Kidney tubule cell (primary cell): ENCODE data around the gene ANKRD11.
"Not testable (repeated sequence)": the region's sequence is repeated elsewhere in the genome, so short reads cannot be mapped to it uniquely, and the experiment has no call there.

ENCODE experiments used
- DNase-seq: peaks from one replicate; pipeline ENCODE4 v3.0.0-alpha.2; 2018; ENCODE audit warnings: low spot score

The ANKRD11 gene

GRCh38 chr16:89264800-89265550, 225.4 kb downstream of the ANKRD11 start:
- DNase-seq, result no peak

GRCh38 chr16:89261691-89262563, 228.4 kb downstream of the ANKRD11 start:
- DNase-seq, result peak; percentile 35

GRCh38 chr16:89259901-89260300, 230.5 kb downstream of the ANKRD11 start:
- DNase-seq, result not testable (repeated sequence)

- no peak for DNase-seq
Observed at GRCh38 chr16:89257757-89258465, 232.4 kb downstream of the ANKRD11 start.

GRCh38 chr16:89257281-89257731, 233.1 kb downstream of the ANKRD11 start:
- no peak for DNase-seq

- DNase-seq, result peak; percentile 77
Observed at GRCh38 chr16:89256651-89257254, 233.6 kb downstream of the ANKRD11 start.

- DNase-seq, result no peak
Observed at GRCh38 chr16:89253548-89254287, 236.6 kb downstream of the ANKRD11 start.

GRCh38 chr16:89248196-89248982, 242.0 kb downstream of the ANKRD11 start:
- no peak for DNase-seq

- DNase-seq, result not testable (repeated sequence)
Observed at GRCh38 chr16:89247734-89248075, 242.7 kb downstream of the ANKRD11 start.

- peak; percentile 83 for DNase-seq
Observed at GRCh38 chr16:89246903-89247733, 243.2 kb downstream of the ANKRD11 start.

- DNase-seq, result no peak
Observed at GRCh38 chr16:89246383-89246902, 243.9 kb downstream of the ANKRD11 start.

- no peak for DNase-seq
Observed at GRCh38 chr16:89244754-89245153, 245.6 kb downstream of the ANKRD11 start.

- DNase-seq, result not testable (repeated sequence)
Observed at GRCh38 chr16:89244264-89244663, 246.1 kb downstream of the ANKRD11 start.

- DNase-seq, result no peak
Observed at GRCh38 chr16:89243664-89244063, 246.7 kb downstream of the ANKRD11 start.

- no peak for DNase-seq
Observed at GRCh38 chr16:89242795-89243200, 247.6 kb downstream of the ANKRD11 start.

- peak; percentile 73 for DNase-seq
Observed at GRCh38 chr16:89241187-89242007, 249.0 kb downstream of the ANKRD11 start.

- DNase-seq, result no peak
Observed at GRCh38 chr16:89237733-89238132, 252.6 kb downstream of the ANKRD11 start.
